Heart left ventricle (tissue), 13 donors: ENCODE data around the gene OSBPL9.

Experiments used
- POLR2A ChIP-seq, 2 donors: fragments of 450-650 bp; IDR thresholded peaks; one replicate each; pipeline ENCODE4 v1.6.1; 2017; ENCODE audit warnings: antibody characterized with exemption in 2 of 2, mild to moderate bottlenecking in 2 of 2, moderate library complexity in 2 of 2
- TF ChIP-seq, protein P1 (sequence below), 12 donors: fragments of 200-600 bp; sonication (generic) in 4 of 12; IDR thresholded peaks; one replicate each; pipeline versions ENCODE4 v1.5.0 to v1.8.0; 2018 to 2022; ENCODE audit warnings: antibody characterized with exemption in 12 of 12, mild to moderate bottlenecking in 5 of 12
- donor health status: ischemic (EF 13 %, LVEDD 7.1; RV severe dilation, severe dysfunction).
- donor health status: DM: no; HTN: yes; CAD: no.
- donor health status: DM: no; HTN: no; CAD: no.
- donor health status: ischemic (EF 25% LVEDD 6.9; RV normal size, moderate dysfunction).
- donor health status: ischemic (EF 25% LVEDD 5.7; RV mildly dilated, moderate dysfunction).
- donor health status: ischemic (EF 35%, LVEDD 5.7; RV mildly dilated, moderate dysfunction).
- donor health status: nonischemic (EF 11% LVEDD 7.7; RV severe dilation, severe dysfunction).
- donor health status: DM: yes; HTN: yes; CAD: no.
- donor health status: PGD.
- donor health status: ischemic (EF 29% LVEDD 5.4; RV normal size, mild dysfunction).
- donor health status: nonischemic (EF 23%, LVEDD 6.1; RV moderate dilation, normal function).

DNA sequence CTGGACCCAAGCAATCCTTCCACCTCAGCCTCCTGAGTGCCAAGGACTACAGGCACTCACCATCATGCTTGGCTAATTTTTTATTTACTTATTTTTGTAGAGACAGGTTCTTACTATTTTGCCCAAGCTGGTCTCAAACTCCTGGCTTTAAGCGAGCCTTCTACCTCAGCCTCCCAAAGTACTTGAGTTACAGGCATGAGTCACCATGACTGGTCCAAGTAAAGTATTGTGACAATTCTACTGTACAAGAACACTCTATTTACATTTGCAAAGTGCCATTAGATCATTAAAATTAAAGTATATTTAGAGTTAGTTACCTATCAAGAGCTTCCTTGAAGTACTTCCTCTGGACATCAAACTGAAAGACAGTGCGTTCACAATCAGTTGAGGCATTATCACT lies 216.8 kb downstream of the OSBPL9 start:
- TF ChIP-seq, protein P1, sequence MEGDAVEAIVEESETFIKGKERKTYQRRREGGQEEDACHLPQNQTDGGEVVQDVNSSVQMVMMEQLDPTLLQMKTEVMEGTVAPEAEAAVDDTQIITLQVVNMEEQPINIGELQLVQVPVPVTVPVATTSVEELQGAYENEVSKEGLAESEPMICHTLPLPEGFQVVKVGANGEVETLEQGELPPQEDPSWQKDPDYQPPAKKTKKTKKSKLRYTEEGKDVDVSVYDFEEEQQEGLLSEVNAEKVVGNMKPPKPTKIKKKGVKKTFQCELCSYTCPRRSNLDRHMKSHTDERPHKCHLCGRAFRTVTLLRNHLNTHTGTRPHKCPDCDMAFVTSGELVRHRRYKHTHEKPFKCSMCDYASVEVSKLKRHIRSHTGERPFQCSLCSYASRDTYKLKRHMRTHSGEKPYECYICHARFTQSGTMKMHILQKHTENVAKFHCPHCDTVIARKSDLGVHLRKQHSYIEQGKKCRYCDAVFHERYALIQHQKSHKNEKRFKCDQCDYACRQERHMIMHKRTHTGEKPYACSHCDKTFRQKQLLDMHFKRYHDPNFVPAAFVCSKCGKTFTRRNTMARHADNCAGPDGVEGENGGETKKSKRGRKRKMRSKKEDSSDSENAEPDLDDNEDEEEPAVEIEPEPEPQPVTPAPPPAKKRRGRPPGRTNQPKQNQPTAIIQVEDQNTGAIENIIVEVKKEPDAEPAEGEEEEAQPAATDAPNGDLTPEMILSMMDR (IDR thresholded peaks at IDR 0.05) = no peak
- TF ChIP-seq POLR2A (IDR thresholded peaks at IDR 0.05) = no peak
